Measurements from ENCODE around the gene DPY19L3. TPM values are rescaled to one million over a fixed set of nuclear protein-coding genes. Genes with fewer than 3 reads are reported as not detected.

The DPY19L3 gene
- total RNA-seq, 1 donor from 2014 or later = 70.3 TPM

- no peak for TF ChIP-seq CTCF (IDR thresholded peaks at IDR 0.05)
- Mint-ChIP-seq H3K27ac (ENCODE audit: unreplicated experiment) (no peak overlapping the region), H3K4me3 (ENCODE audit: unreplicated experiment) (no peak overlapping the region), H3K36me3 (ENCODE audit: low read depth) (no peaks in the 10 kb centered on the region), H3K9me3 (ENCODE audit: low read depth) (peaks cover 11% of the 10 kb centered on the region), H3K4me1 (ENCODE audit: low read depth) (no peaks in the 10 kb centered on the region), H3K27me3 (ENCODE audit: low read depth) (peaks cover 8% of the 10 kb centered on the region)
- no peak for DNase-seq (ENCODE audit: low spot score)
Observed at GRCh38 chr19:32519023-32519422, 113.5 kb downstream of the DPY19L3 start.

DNA sequence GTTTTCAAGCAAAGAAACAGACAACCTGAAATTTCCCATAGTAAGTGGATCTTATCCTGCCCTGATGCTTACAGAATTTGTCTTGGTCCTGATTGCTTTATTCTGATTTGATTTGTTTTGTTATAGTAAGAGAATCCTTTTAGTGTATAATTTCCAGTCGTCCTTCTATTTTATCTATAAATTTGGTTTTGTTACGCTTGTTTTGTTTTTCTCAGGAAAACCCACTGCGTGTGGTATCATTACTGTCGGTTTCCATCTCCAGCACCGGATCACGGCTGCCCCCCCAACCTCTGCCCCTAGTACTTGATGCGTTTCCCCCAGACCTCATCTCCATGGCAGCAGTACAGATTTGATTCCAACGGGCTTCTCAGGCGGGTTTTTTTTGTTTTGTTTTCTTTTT lies 117.4 kb downstream of the DPY19L3 start:
- Mint-ChIP-seq H3K27ac (ENCODE audit: unreplicated experiment) (no peak overlapping the region), H3K4me1 (ENCODE audit: low read depth) (no peaks in the 10 kb centered on the region), H3K36me3 (ENCODE audit: low read depth) (no peaks in the 10 kb centered on the region), H3K9me3 (ENCODE audit: low read depth) (peaks cover 6% of the 10 kb centered on the region), H3K4me3 (ENCODE audit: unreplicated experiment) (no peak overlapping the region), H3K27me3 (ENCODE audit: low read depth) (peaks cover 11% of the 10 kb centered on the region)
- no peak for DNase-seq (ENCODE audit: low spot score)
- TF ChIP-seq CTCF (IDR thresholded peaks at IDR 0.05) = no peak

- TF ChIP-seq CTCF (IDR thresholded peaks at IDR 0.05) = no peak
- H3K4me1 Mint-ChIP-seq (ENCODE audit: low read depth) = no peaks in the 10 kb centered on the region
- no peaks in the 10 kb centered on the region for H3K36me3 Mint-ChIP-seq (ENCODE audit: low read depth)
- no peak for DNase-seq (ENCODE audit: low spot score)
- H3K9me3 Mint-ChIP-seq (ENCODE audit: low read depth) = peaks cover 8% of the 10 kb centered on the region
- no peak overlapping the region for H3K4me3 Mint-ChIP-seq (ENCODE audit: unreplicated experiment)
- peaks cover 3% of the 10 kb centered on the region for H3K27me3 Mint-ChIP-seq (ENCODE audit: low read depth)
- no peak overlapping the region for H3K27ac Mint-ChIP-seq (ENCODE audit: unreplicated experiment)
Observed at GRCh38 chr19:32526895-32527294, 121.3 kb downstream of the DPY19L3 start.

GRCh38 chr19:32530773-32531172 lies 125.2 kb downstream of the DPY19L3 start:
- peaks cover 10% of the 10 kb centered on the region for H3K9me3 Mint-ChIP-seq (ENCODE audit: low read depth)
- H3K27ac Mint-ChIP-seq (ENCODE audit: unreplicated experiment) = no peak overlapping the region
- H3K4me3 Mint-ChIP-seq (ENCODE audit: unreplicated experiment) = no peak overlapping the region
- no peaks in the 10 kb centered on the region for H3K4me1 Mint-ChIP-seq (ENCODE audit: low read depth)
- peaks cover 2% of the 10 kb centered on the region for H3K27me3 Mint-ChIP-seq (ENCODE audit: low read depth)
- peaks cover 2% of the 10 kb centered on the region for H3K36me3 Mint-ChIP-seq (ENCODE audit: low read depth)
- no peak for DNase-seq (ENCODE audit: low spot score)
- no peak for TF ChIP-seq CTCF (IDR thresholded peaks at IDR 0.05)

DNA sequence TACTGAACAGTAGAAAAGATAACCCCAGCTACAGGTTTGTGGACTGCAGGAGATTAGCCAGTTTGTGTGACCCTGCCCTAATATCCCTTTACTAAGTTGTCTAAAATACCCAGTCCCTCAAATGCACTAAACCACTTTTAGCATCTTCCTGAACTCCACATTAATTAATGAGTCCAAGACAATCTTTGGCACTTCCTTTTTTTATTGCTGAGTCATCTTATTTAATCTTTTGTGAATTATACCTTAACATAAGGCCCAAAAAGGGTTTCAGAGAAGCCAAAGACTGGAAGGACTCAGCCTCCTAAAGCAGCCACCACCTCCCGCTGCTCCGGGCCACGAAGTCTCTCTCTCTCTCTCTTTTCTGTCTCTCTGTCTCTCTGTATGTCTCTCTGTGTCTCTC lies 126.7 kb downstream of the DPY19L3 start:
- no peak for TF ChIP-seq CTCF (IDR thresholded peaks at IDR 0.05)
- no peak for DNase-seq (ENCODE audit: low spot score)
- no peaks in the 10 kb centered on the region for H3K4me1 Mint-ChIP-seq (ENCODE audit: low read depth)
- H3K36me3 Mint-ChIP-seq (ENCODE audit: low read depth) = peaks cover 2% of the 10 kb centered on the region
- peaks cover 2% of the 10 kb centered on the region for H3K27me3 Mint-ChIP-seq (ENCODE audit: low read depth)
- peaks cover 8% of the 10 kb centered on the region for H3K9me3 Mint-ChIP-seq (ENCODE audit: low read depth)
- H3K27ac Mint-ChIP-seq (ENCODE audit: unreplicated experiment) = no peak overlapping the region
- H3K4me3 Mint-ChIP-seq (ENCODE audit: unreplicated experiment) = no peak overlapping the region

Other genes starting within 250 kb of the DPY19L3 start
- gene ZNF507, start 60.2 kb upstream of the DPY19L3 start, total RNA-seq = 16.7 to 20.6 TPM (median 17.0 TPM) in 3 replicates
- gene PDCD5, start 175.4 kb downstream of the DPY19L3 start, total RNA-seq = 108 to 119 TPM (median 111 TPM) in 3 replicates

Data from chondrocyte (in vitro differentiated cells).